GM23248 (cell line): ENCODE measurements around the gene DUS2.

Source experiments
- EZH2 ChIP-seq: fragments of 200-600 bp; sonication (generic); IDR thresholded peaks from 2 replicates; pipeline ENCODE4 v1.6.1; 2018; ENCODE audit warnings: antibody characterized with exemption, mild to moderate bottlenecking; ENCODE audit not compliant: insufficient read depth, poor library complexity, severe bottlenecking
- EZH2phosphoT487 ChIP-seq: fragments of 200-600 bp; sonication (generic); IDR thresholded peaks from 2 replicates; pipeline ENCODE4 v1.6.1; 2018; ENCODE audit warnings: antibody characterized with exemption, moderate library complexity, mild to moderate bottlenecking, low read depth; ENCODE audit not compliant: insufficient read depth

- TF ChIP-seq EZH2phosphoT487 (no peak), EZH2 (no peak)
Measured at GRCh38 chr16:67982011-67982696, 40.9 kb upstream of the DUS2 start.
